H9 (cell line): ENCODE measurements around the gene ARHGAP11A. TPM values are rescaled to one million over a fixed set of nuclear protein-coding genes. Genes with fewer than 3 reads are reported as not detected.
"Not testable (repeated sequence)": the region's sequence is repeated elsewhere in the genome, so short reads cannot be mapped to it uniquely, and the experiment has no call there.

Experiments
- DNase-seq: peaks from one replicate; pipeline ENCODE4 v3.0.0-alpha.2; 2017
- H2AFZ ChIP-seq: one replicate; pipeline ENCODE4 v1.6.1; 2013; ENCODE audit warnings: mild to moderate bottlenecking, low read length, control low read depth, moderate library complexity
- H2AK5ac ChIP-seq: 2 replicates; pipeline ENCODE4 v1.6.1; 2013; ENCODE audit warnings: low read length, control low read depth, mixed read lengths; ENCODE audit not compliant: insufficient read length
- H2BK120ac ChIP-seq: one replicate; pipeline ENCODE4 v1.6.1; 2013; ENCODE audit warnings: low read depth, mild to moderate bottlenecking, low read length, control low read depth, inconsistent platforms; ENCODE audit not compliant: poor library complexity, severe bottlenecking
- H2BK12ac ChIP-seq: 2 replicates; pipeline ENCODE4 v1.6.1; 2013; ENCODE audit warnings: low read length, control low read depth, mixed read lengths, low read depth; ENCODE audit not compliant: insufficient read length
- H2BK15ac ChIP-seq: 2 replicates; pipeline ENCODE4 v1.6.1; 2013; ENCODE audit warnings: low read depth, low read length, control low read depth
- H2BK20ac ChIP-seq: one replicate; pipeline ENCODE4 v1.6.1; 2013; ENCODE audit warnings: low read depth, mild to moderate bottlenecking, low read length, control low read depth, inconsistent platforms; ENCODE audit not compliant: poor library complexity, severe bottlenecking
- H2BK5ac ChIP-seq: 2 replicates; pipeline ENCODE4 v1.6.1; 2013; ENCODE audit warnings: low read length, control low read depth, mixed read lengths; ENCODE audit not compliant: insufficient read length
- H3K14ac ChIP-seq: 2 replicates; pipeline ENCODE4 v1.6.1; 2013; ENCODE audit warnings: low read length, control low read depth; ENCODE audit not compliant: insufficient read depth
- H3K18ac ChIP-seq: 2 replicates; pipeline ENCODE4 v1.6.1; 2013; ENCODE audit warnings: low read depth, mild to moderate bottlenecking, mixed read lengths, low read length, control low read depth; ENCODE audit not compliant: insufficient read length
- H3K23ac ChIP-seq: 2 replicates; pipeline ENCODE4 v1.6.1; 2013; ENCODE audit warnings: low read length, control low read depth, mixed read lengths, low read depth; ENCODE audit not compliant: insufficient read length
- H3K23me2 ChIP-seq: 2 replicates; pipeline ENCODE4 v1.6.1; 2013; ENCODE audit warnings: low read depth, mild to moderate bottlenecking, mixed read lengths, low read length, control low read depth; ENCODE audit not compliant: insufficient read length, poor library complexity, severe bottlenecking
- H3K27ac ChIP-seq: 2 replicates; pipeline ENCODE4 v1.5.1; 2013; ENCODE audit warnings: low read length, control low read depth, mixed read lengths, low read depth; ENCODE audit not compliant: insufficient read length
- H3K27me3 ChIP-seq: 2 replicates; pipeline ENCODE4 v1.6.1; 2013; ENCODE audit warnings: low read length, control low read depth, inconsistent platforms; ENCODE audit not compliant: insufficient read depth
- H3K4ac ChIP-seq: 2 replicates; pipeline ENCODE4 v1.6.1; 2013; ENCODE audit warnings: low read depth, mild to moderate bottlenecking, control low read depth, inconsistent platforms, low read length, moderate library complexity
- H3K4me1 ChIP-seq: 2 replicates; pipeline ENCODE4 v1.6.1; 2013; ENCODE audit warnings: low read length, control low read depth, inconsistent platforms; ENCODE audit not compliant: insufficient read depth
- H3K4me2 ChIP-seq: 2 replicates; pipeline ENCODE4 v1.6.1; 2013; ENCODE audit warnings: low read length, control low read depth, mixed read lengths; ENCODE audit not compliant: insufficient read length, insufficient read depth
- H3K56ac ChIP-seq: 2 replicates; pipeline ENCODE4 v1.6.1; 2013; ENCODE audit warnings: low read depth, mild to moderate bottlenecking, mixed read lengths, low read length, control low read depth; ENCODE audit not compliant: insufficient read length
- H3K79me1 ChIP-seq: 2 replicates; pipeline ENCODE4 v1.6.1; 2013; ENCODE audit warnings: low read depth, mild to moderate bottlenecking, moderate library complexity, low read length, control low read depth, inconsistent platforms; ENCODE audit not compliant: insufficient read depth, poor library complexity, severe bottlenecking
- H3K79me2 ChIP-seq: 2 replicates; pipeline ENCODE4 v1.6.1; 2013; ENCODE audit warnings: low read length, control low read depth, inconsistent platforms; ENCODE audit not compliant: insufficient read depth
- H3K9ac ChIP-seq: 2 replicates; pipeline ENCODE4 v1.6.1; 2013; ENCODE audit warnings: low read length, control low read depth, mixed read lengths; ENCODE audit not compliant: insufficient read length; ENCODE audit errors: extremely low read depth
- H3K9me3 ChIP-seq: one replicate; pipeline ENCODE4 v1.6.1; 2013; ENCODE audit warnings: low read depth, low read length, inconsistent platforms; ENCODE audit not compliant: control insufficient read depth
- H3T11ph ChIP-seq: one replicate; pipeline ENCODE4 v1.6.1; 2013; ENCODE audit warnings: mild to moderate bottlenecking, low read length, control low read depth, inconsistent platforms
- H4K20me1 ChIP-seq: one replicate; pipeline ENCODE4 v1.6.1; 2013; ENCODE audit not compliant: control insufficient read depth, insufficient read length, insufficient read depth
- H4K5ac ChIP-seq: 2 replicates; pipeline ENCODE4 v1.6.1; 2013; ENCODE audit warnings: low read depth, mild to moderate bottlenecking, mixed read lengths, low read length, control low read depth; ENCODE audit not compliant: insufficient read length
- H4K8ac ChIP-seq: replicated peaks from 2 replicates; pipeline ENCODE4 v1.6.1; 2013; ENCODE audit warnings: low read length, control low read depth, mixed read lengths, low read depth; ENCODE audit not compliant: insufficient read length
- H4K91ac ChIP-seq: 2 replicates; pipeline ENCODE4 v1.6.1; 2013; ENCODE audit warnings: low read depth, mild to moderate bottlenecking, moderate library complexity, mixed read lengths, low read length, control low read depth; ENCODE audit not compliant: insufficient read length
- H3K27ac Mint-ChIP-seq, 3 experiments: 2 replicates in 2 of 3; 3 replicates in 1 of 3; pipeline ENCODE4 v1.8.0; 2020 to 2021; ENCODE audit warnings: mixed read lengths in 3 of 3, mild to moderate bottlenecking in 1 of 3, moderate library complexity in 1 of 3
- H3K27me3 Mint-ChIP-seq: 2 replicates; pipeline ENCODE4 v1.8.0; 2021; ENCODE audit warnings: low read depth, mild to moderate bottlenecking, moderate library complexity, mixed read lengths
- H3K36me3 Mint-ChIP-seq, 3 experiments: 2 replicates in 2 of 3; 3 replicates in 1 of 3; pipeline ENCODE4 v1.8.0; 2020 to 2021; ENCODE audit warnings: low read depth in 3 of 3, mixed read lengths in 3 of 3; ENCODE audit not compliant: insufficient read depth in 1 of 3
- H3K4me1 Mint-ChIP-seq, 2 experiments: 2 replicates each; pipeline ENCODE4 v1.8.0; 2020; ENCODE audit warnings: mixed read lengths in 2 of 2
- H3K4me3 Mint-ChIP-seq, 2 experiments: 2 replicates in 1 of 2; 3 replicates in 1 of 2; pipeline ENCODE4 v1.8.0; 2020 to 2021; ENCODE audit warnings: mild to moderate bottlenecking in 2 of 2, mixed read lengths in 2 of 2, moderate library complexity in 1 of 2
- H3K9me3 Mint-ChIP-seq, 2 experiments: 2 replicates in 1 of 2; 3 replicates in 1 of 2; pipeline ENCODE4 v1.8.0; 2020; ENCODE audit warnings: mild to moderate bottlenecking in 2 of 2, mixed read lengths in 2 of 2, moderate library complexity in 1 of 2
- WGBS: extraction: QIAGEN DNeasy Blood & Tissue Kit; methylation state at CpG from one replicate; pipeline ENCODE4 v1.1.7; 2013; ENCODE audit warnings: missing lambda C conversion rate, low lambda C conversion rate, mixed read lengths; ENCODE audit not compliant: insufficient read length; ENCODE audit errors: extremely low coverage; 5-methylcytosine and 5-hydroxymethylcytosine counted together
- long read RNA-seq: library from polyadenylated mRNA; unstranded; transcript quantifications from one replicate; pipeline ENCODE4 v2.0.0, GENCODE V29; 2020
- total RNA-seq: library from RNA; stranded (reverse); gene quantifications from 2 replicates; pipeline ENCODE4 v1.2.1, GENCODE V29; 2021

The ARHGAP11A gene, protein sequence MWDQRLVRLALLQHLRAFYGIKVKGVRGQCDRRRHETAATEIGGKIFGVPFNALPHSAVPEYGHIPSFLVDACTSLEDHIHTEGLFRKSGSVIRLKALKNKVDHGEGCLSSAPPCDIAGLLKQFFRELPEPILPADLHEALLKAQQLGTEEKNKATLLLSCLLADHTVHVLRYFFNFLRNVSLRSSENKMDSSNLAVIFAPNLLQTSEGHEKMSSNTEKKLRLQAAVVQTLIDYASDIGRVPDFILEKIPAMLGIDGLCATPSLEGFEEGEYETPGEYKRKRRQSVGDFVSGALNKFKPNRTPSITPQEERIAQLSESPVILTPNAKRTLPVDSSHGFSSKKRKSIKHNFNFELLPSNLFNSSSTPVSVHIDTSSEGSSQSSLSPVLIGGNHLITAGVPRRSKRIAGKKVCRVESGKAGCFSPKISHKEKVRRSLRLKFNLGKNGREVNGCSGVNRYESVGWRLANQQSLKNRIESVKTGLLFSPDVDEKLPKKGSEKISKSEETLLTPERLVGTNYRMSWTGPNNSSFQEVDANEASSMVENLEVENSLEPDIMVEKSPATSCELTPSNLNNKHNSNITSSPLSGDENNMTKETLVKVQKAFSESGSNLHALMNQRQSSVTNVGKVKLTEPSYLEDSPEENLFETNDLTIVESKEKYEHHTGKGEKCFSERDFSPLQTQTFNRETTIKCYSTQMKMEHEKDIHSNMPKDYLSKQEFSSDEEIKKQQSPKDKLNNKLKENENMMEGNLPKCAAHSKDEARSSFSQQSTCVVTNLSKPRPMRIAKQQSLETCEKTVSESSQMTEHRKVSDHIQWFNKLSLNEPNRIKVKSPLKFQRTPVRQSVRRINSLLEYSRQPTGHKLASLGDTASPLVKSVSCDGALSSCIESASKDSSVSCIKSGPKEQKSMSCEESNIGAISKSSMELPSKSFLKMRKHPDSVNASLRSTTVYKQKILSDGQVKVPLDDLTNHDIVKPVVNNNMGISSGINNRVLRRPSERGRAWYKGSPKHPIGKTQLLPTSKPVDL
- 94.2 and 94.4 TPM in 2 replicates for total RNA-seq
- long read RNA-seq, full-length matches to known transcripts = 93 of 141 reads
- long read RNA-seq, partial matches to known transcripts = 17 of 141 reads
- long read RNA-seq, other reads (novel, unspliced or antisense) = 31 of 141 reads

DNA sequence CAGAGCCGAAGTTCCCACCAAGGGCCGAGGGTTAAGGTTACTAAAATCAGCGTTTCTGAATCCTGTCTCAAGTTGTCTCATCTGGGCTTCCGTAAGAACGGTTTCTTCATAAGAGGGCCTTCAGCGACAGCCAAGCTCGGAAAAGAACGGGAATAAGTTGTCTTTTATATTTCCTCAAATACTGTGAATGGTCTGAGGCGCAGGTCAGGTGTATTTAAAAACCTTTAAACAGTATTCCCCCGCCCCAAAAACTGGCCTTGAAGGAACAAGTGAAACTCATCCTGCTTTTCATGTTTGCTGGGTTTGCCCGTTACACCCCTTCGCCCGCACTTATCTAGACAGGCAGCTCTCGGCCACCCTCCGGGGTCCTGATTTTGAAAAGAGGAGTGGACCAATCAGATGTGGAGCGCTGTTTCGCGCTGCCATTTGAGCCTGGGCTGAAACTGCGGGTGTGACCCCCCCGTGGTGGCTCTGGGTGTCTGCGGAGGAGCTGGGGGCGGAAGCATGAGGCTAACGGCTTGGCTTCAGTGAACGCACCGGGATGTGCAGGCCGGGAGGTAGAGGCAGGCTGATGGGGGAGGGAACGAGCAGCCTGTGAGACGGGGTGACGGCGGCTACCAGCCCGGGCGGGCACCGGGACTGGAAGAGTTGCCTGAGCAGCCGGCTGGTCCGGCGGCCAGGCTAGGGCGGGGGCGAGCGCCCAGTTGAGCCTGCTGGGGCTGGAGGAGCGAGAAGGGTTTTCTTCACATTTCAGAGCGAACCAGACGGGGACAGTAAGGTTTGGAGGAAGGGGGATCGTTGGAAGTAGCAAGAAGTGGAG lies at the start of gene ARHGAP11A:
ARHGAP11A (plus strand) TSS at position 454 of the 820 bp plus-strand sequence. CDS start 708 bp downstream, outside the sequence.
- not testable (repeated sequence) for H2BK120ac ChIP-seq, H2AFZ ChIP-seq, H3K36me3 Mint-ChIP-seq, H3K79me2 ChIP-seq, H3K18ac ChIP-seq, H3K23ac ChIP-seq, H2BK12ac ChIP-seq, H4K91ac ChIP-seq, H3K4ac ChIP-seq, H3K27ac ChIP-seq, H4K8ac ChIP-seq, H3K9me3 ChIP-seq, H2BK15ac ChIP-seq, H3T11ph ChIP-seq, H3K9me3 Mint-ChIP-seq, H2BK5ac ChIP-seq, H2AK5ac ChIP-seq, H3K56ac ChIP-seq, H3K14ac ChIP-seq, H3K4me1 ChIP-seq, H3K79me1 ChIP-seq, H3K27me3 Mint-ChIP-seq, H3K23me2 ChIP-seq, H3K27me3 ChIP-seq, H4K20me1 ChIP-seq, H4K5ac ChIP-seq, H2BK20ac ChIP-seq
- no CpG with 5 or more reads among the region's 43 CpGs for WGBS
- peak within 1 kb of the TSS; percentile 100 for H3K4me3 Mint-ChIP-seq
- H3K27ac Mint-ChIP-seq = peak within 1 kb of the TSS; percentile 87 to 99 (median 97)
- H3K4me2 ChIP-seq = peak within 1 kb of the TSS; percentile 73
- H3K9ac ChIP-seq = peak within 1 kb of the TSS; percentile 96
- peak; percentile 83 for DNase-seq
- H3K4me1 Mint-ChIP-seq = peaks cover 6 to 17% of the 10 kb centered on the region in 2 experiments

DNA sequence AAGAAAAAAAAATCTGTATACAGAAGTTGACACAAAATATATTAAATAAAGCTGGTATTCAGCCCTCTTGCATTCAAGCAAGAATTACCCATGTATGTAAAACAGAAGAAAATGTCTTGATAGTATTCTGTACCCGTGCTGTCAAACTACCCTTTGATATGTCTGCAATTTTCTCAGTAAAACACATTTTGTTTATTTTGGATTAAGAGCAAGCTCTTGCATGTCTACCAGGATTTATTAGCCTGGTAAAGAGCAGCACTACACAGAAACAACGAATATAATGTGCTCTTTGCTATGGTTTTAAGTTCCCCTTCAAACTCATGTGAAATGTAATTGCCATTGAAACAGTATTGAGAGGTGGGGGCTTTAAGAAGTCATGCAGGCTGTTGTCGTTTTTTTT lies 46.3 kb upstream of the ARHGAP11A start:
- not testable (repeated sequence) for H2BK12ac ChIP-seq, H3T11ph ChIP-seq, H3K56ac ChIP-seq, H3K79me2 ChIP-seq, H3K79me1 ChIP-seq, H3K14ac ChIP-seq, H3K4me1 ChIP-seq, H4K20me1 ChIP-seq, H2AFZ ChIP-seq, H2BK15ac ChIP-seq, H3K9me3 Mint-ChIP-seq, H3K36me3 Mint-ChIP-seq, H3K4me3 Mint-ChIP-seq, H3K4me1 Mint-ChIP-seq, H3K23ac ChIP-seq, DNase-seq, H3K23me2 ChIP-seq, H4K8ac ChIP-seq, H3K27me3 Mint-ChIP-seq, H2BK120ac ChIP-seq, H2BK5ac ChIP-seq, H3K9me3 ChIP-seq, H3K9ac ChIP-seq, H3K18ac ChIP-seq, H2AK5ac ChIP-seq, H3K27me3 ChIP-seq, H3K27ac ChIP-seq, H3K27ac Mint-ChIP-seq, H3K4ac ChIP-seq, H4K5ac ChIP-seq, H2BK20ac ChIP-seq, H4K91ac ChIP-seq, H3K4me2 ChIP-seq
- WGBS = no CpG with 5 or more reads among the region's 3 CpGs
